T-helper 17 cell (primary cell): Measurements from ENCODE around the gene PTPRG. TPM values are rescaled to one million over a fixed set of nuclear protein-coding genes. Genes with fewer than 3 reads are reported as not detected.

Source experiments
- ATAC-seq: fragments of 150-1000 bp; cut with Tn5 transposase; 2 replicates; pipeline ENCODE4 v1.10.0; 2021; ENCODE audit warnings: mild to moderate bottlenecking, moderate library complexity
- DNase-seq, 3 donors: peaks; one replicate each; pipeline versions ENCODE4 v3.0.0 to v3.0.0-alpha.2; 2020 to 2021
- H3K9me3 ChIP-seq: one replicate; pipeline ENCODE4 v1.7.0; 2013; ENCODE audit warnings: low read length, mild to moderate bottlenecking; ENCODE audit not compliant: control insufficient read depth, poor library complexity, severe bottlenecking
- H3K27ac Mint-ChIP-seq: one replicate; pipeline ENCODE4 v1.8.0; 2022; ENCODE audit warnings: mild to moderate bottlenecking, moderate library complexity, mixed read lengths
- H3K27me3 Mint-ChIP-seq: one replicate; pipeline ENCODE4 v1.8.0; 2022; ENCODE audit warnings: mixed read lengths
- H3K36me3 Mint-ChIP-seq: one replicate; pipeline ENCODE4 v1.8.0; 2022; ENCODE audit warnings: low read depth, mixed read lengths
- H3K4me1 Mint-ChIP-seq: one replicate; pipeline ENCODE4 v1.8.0; 2022; ENCODE audit warnings: mild to moderate bottlenecking, mixed read lengths
- H3K4me3 Mint-ChIP-seq: one replicate; pipeline ENCODE4 v1.8.0; 2022; ENCODE audit warnings: mild to moderate bottlenecking, moderate library complexity, mixed read lengths
- total RNA-seq, 4 donors: library from RNA in 2 of 4; stranded (reverse) in 2 of 4; gene quantifications; one replicate each; pipeline ENCODE4 v1.2.3 and lab custom pipeline; 2022 to 2026

PTPRG gene
- total RNA-seq, 2 donors from 2014 or later = 0.02 TPM; not detected in 1

DNA sequence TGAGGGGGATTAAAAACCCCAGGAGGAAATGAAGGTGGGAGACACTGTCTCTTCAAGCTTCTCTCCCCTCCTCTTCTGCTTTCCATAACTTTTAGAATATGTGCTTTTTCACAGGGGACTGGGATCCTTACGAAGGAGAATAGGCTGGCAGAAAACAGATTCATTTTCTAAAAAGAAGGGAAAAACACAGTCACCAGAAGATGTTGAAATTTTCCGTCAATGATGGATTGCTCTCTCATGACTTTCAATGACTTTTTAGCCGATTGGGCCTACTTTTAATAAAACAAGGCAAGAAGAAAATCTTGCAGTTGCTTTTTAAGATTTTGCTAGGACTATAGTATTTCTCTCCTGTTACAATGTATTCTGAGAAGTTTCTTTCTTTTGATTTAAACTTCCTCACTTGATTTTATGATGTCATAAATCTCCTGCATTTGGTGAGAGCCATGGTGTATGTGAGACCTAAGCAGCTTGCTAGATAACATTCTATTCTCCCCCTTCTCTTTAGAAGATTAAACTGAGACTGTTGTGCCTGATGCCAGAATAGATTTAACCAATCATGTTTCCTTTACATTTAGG, 570.7 kb downstream of the PTPRG start:
- no peak for DNase-seq

GRCh38 chr3:62133015-62133414, 571.6 kb downstream of the PTPRG start:
- Mint-ChIP-seq H3K27ac (no peak overlapping the region), H3K36me3 (no peaks in the 10 kb centered on the region), H3K4me3 (no peak overlapping the region), H3K4me1 (no peaks in the 10 kb centered on the region), H3K27me3 (peaks cover 7% of the 10 kb centered on the region)
- no peak for DNase-seq
- H3K9me3 ChIP-seq = no peaks in the 10 kb centered on the region
- ATAC-seq = no peak

More for the DNA sequence above, 570.7 kb downstream of the PTPRG start:
- no peak for ATAC-seq
- Mint-ChIP-seq H3K4me3 (no peak overlapping the region), H3K27me3 (peaks cover 7% of the 10 kb centered on the region), H3K4me1 (no peaks in the 10 kb centered on the region), H3K36me3 (no peaks in the 10 kb centered on the region), H3K27ac (no peak overlapping the region)
- H3K9me3 ChIP-seq = no peaks in the 10 kb centered on the region

DNA sequence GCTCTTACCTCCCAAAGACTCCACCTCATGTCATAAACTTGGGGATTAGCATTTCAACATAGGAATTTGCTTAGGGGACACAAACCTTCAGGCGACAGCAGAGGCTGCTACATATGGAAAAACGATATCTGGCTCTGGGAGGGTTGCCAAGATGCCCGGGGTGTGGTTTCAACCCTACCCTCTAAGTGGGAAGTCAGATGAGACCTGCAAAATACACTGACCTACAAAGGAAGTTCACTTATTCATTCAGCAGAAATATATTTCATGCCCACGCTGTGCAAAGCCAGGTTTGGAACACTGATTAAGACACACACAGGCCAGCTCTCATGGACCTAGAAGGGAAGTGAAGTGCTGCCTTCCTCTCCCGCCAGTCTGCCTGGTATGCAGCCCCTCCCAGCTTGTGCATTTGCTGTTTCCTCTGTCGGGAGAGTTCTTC, 572.7 kb downstream of the PTPRG start:
- peaks cover 7% of the 10 kb centered on the region for H3K27me3 Mint-ChIP-seq
- DNase-seq = no peak
- no peak for ATAC-seq
- H3K27ac Mint-ChIP-seq = no peak overlapping the region
- no peaks in the 10 kb centered on the region for H3K9me3 ChIP-seq
- no peaks in the 10 kb centered on the region for H3K4me1 Mint-ChIP-seq
- H3K4me3 Mint-ChIP-seq = no peak overlapping the region
- no peaks in the 10 kb centered on the region for H3K36me3 Mint-ChIP-seq

DNA sequence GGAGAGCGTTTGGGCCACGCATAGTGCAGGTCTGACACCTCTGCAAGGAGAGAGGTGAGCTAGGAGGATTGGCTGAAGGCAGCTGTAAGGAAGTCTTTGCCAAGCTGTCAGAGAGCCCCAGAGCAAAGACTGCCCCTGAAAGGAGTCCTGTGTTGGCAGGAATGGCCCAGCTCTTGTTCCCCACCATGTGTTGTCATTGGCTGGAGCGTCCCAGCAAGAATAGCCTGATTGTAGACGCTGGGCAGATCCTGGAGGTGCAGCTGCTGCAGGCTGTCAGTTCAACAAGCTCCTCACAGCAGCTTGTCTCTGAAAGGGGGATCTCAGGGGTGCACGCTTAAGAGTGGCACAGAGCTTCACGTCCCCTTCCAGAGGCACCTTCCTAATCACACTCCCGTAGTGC, 574.4 kb downstream of the PTPRG start:
- no peak overlapping the region for H3K4me3 Mint-ChIP-seq
- H3K27ac Mint-ChIP-seq = no peak overlapping the region

DNA sequence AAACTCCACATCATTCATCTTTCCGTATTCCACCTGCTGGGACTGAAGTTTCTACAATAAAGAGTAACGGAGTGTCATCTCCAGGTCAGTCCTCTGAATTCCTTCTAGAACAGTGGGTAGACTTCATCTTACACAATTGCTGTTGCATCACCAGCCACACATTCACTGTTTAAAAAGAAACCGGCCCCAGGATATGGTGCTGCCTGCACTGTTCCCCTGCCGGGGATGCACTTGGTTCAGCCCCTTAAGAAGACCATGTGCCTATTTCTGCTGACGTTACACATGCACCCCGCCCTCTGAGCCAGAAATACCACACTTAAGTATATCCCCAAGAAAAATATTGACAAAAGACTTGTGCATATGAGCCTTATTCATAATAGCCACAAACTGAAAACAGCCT, 578.6 kb downstream of the PTPRG start:
- Mint-ChIP-seq H3K27ac (no peak overlapping the region), H3K4me3 (no peak overlapping the region), H3K36me3 (no peaks in the 10 kb centered on the region), H3K4me1 (no peaks in the 10 kb centered on the region), H3K27me3 (no peaks in the 10 kb centered on the region)
- H3K9me3 ChIP-seq = no peaks in the 10 kb centered on the region
- no peak for ATAC-seq
- no peak for DNase-seq

More for the DNA sequence above, 574.4 kb downstream of the PTPRG start:
- H3K36me3 Mint-ChIP-seq = no peaks in the 10 kb centered on the region
- no peak for DNase-seq
- ATAC-seq = no peak
- H3K27me3 Mint-ChIP-seq = peaks cover 7% of the 10 kb centered on the region
- H3K9me3 ChIP-seq = no peaks in the 10 kb centered on the region
- H3K4me1 Mint-ChIP-seq = no peaks in the 10 kb centered on the region

GRCh38 chr3:62142331-62143085, 581.1 kb downstream of the PTPRG start:
- no peaks in the 10 kb centered on the region for H3K9me3 ChIP-seq
- no peaks in the 10 kb centered on the region for H3K27me3 Mint-ChIP-seq
- ATAC-seq (no peak), DNase-seq (no peak)
- no peaks in the 10 kb centered on the region for H3K4me1 Mint-ChIP-seq
- H3K27ac Mint-ChIP-seq = no peak overlapping the region
- no peaks in the 10 kb centered on the region for H3K36me3 Mint-ChIP-seq
- H3K4me3 Mint-ChIP-seq = no peak overlapping the region

DNA sequence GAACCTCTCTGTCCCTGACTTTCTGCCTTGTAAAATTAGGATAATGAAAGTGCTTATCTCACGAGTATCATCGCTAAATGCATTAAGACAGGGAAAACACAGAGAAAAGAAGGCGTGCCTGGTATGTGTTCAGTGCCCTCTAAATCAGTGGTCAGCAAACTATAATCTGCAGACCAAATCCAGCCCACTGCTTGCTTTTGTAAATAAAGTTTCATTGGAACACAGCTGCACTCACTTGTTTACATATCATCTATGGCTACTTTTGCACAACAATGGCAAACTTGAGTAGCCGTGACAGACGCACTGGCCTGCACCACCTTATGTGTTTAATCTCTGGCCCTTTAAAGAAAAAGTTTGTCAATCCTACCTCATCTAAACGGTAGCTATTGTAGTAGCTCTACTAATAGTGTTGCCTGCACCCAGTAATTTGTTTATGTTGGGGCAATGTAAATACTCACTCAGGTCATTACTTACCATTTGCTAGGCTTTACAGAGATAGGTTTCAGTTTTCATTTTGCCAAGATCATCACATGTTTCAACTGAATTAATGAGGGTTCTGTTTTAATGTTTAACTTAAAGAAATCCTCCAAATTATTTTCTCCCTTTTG, 582.6 kb downstream of the PTPRG start:
- H3K9me3 ChIP-seq = no peaks in the 10 kb centered on the region
- ATAC-seq (no peak), DNase-seq (no peak)
- Mint-ChIP-seq H3K36me3 (no peaks in the 10 kb centered on the region), H3K27ac (no peak overlapping the region), H3K4me1 (no peaks in the 10 kb centered on the region), H3K4me3 (no peak overlapping the region), H3K27me3 (no peaks in the 10 kb centered on the region)

- DNase-seq = no peak
- no peaks in the 10 kb centered on the region for H3K27me3 Mint-ChIP-seq
- H3K4me1 Mint-ChIP-seq = no peaks in the 10 kb centered on the region
- no peak for ATAC-seq
- H3K9me3 ChIP-seq = no peaks in the 10 kb centered on the region
- H3K27ac Mint-ChIP-seq = no peak overlapping the region
- H3K4me3 Mint-ChIP-seq = no peak overlapping the region
- no peaks in the 10 kb centered on the region for H3K36me3 Mint-ChIP-seq
Measured at GRCh38 chr3:62144482-62144881, 583.1 kb downstream of the PTPRG start.

- H3K9me3 ChIP-seq = no peaks in the 10 kb centered on the region
- Mint-ChIP-seq H3K4me1 (no peaks in the 10 kb centered on the region), H3K27me3 (no peaks in the 10 kb centered on the region), H3K4me3 (no peak overlapping the region), H3K36me3 (no peaks in the 10 kb centered on the region), H3K27ac (no peak overlapping the region)
- ATAC-seq (no peak), DNase-seq (no peak)
Measured at GRCh38 chr3:62145086-62145757, 583.9 kb downstream of the PTPRG start.

DNA sequence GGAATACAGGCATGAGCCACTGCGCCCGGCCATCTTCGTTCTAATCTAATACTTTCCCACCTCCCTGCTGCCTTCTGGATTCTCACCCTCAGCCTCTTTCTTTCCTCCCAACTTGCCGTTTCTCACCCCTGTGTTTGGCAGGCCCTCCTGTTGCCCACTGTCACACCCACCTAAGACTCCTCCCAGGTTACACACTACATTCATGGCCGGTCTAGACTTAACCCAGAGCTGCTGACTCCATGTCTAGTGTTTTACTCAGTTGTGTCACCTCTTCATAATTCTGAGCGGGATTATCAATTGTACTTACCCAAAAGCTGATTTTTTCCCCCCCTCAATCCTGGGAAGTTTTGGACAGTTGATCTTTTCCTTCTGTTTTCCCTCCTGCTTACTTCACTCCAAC, 588.2 kb downstream of the PTPRG start:
- Mint-ChIP-seq H3K27me3 (peaks cover 4% of the 10 kb centered on the region), H3K4me1 (no peaks in the 10 kb centered on the region), H3K4me3 (no peak overlapping the region), H3K36me3 (no peaks in the 10 kb centered on the region), H3K27ac (no peak overlapping the region)
- no peak for DNase-seq
- ATAC-seq = no peak
- H3K9me3 ChIP-seq = no peaks in the 10 kb centered on the region

- no peak overlapping the region for H3K4me3 Mint-ChIP-seq
- H3K36me3 Mint-ChIP-seq = no peaks in the 10 kb centered on the region
- H3K27me3 Mint-ChIP-seq = peaks cover 6% of the 10 kb centered on the region
- ATAC-seq (no peak), DNase-seq (no peak)
- no peak overlapping the region for H3K27ac Mint-ChIP-seq
- H3K9me3 ChIP-seq = no peaks in the 10 kb centered on the region
- no peaks in the 10 kb centered on the region for H3K4me1 Mint-ChIP-seq
Measured at GRCh38 chr3:62149962-62150361, 588.6 kb downstream of the PTPRG start.

- H3K36me3 Mint-ChIP-seq = no peaks in the 10 kb centered on the region
Measured at GRCh38 chr3:62151591-62151990, 590.2 kb downstream of the PTPRG start.

DNA sequence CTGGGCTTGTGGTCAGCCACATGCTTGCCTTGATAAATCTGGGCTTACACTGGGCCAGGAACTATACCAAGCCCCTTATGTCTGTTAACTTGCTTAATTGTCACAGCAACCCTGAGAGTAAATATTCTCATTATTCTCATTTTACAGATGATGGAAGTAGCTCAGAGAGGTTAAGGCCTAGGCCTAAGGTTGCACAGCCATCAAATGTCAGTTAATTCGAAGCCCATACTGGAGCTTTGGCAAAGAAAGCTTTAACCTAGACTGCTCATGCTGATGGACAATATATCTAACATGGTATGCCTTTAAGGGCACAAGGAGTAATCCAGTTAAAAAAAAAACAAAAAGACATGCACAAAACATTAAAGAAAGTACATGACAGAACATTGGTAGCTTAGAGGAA, 591.9 kb downstream of the PTPRG start:
- ATAC-seq = no peak
- Mint-ChIP-seq H3K4me1 (no peaks in the 10 kb centered on the region), H3K27me3 (peaks cover 12% of the 10 kb centered on the region), H3K27ac (no peak overlapping the region), H3K4me3 (no peak overlapping the region), H3K36me3 (no peaks in the 10 kb centered on the region)
- DNase-seq = no peak
- no peaks in the 10 kb centered on the region for H3K9me3 ChIP-seq

More at GRCh38 chr3:62151591-62151990, 590.2 kb downstream of the PTPRG start:
- no peaks in the 10 kb centered on the region for H3K9me3 ChIP-seq
- no peak overlapping the region for H3K4me3 Mint-ChIP-seq
- no peaks in the 10 kb centered on the region for H3K4me1 Mint-ChIP-seq
- no peak for DNase-seq
- H3K27ac Mint-ChIP-seq = no peak overlapping the region
- peaks cover 12% of the 10 kb centered on the region for H3K27me3 Mint-ChIP-seq
- ATAC-seq = no peak
